Gastroesophageal sphincter (tissue), 4 donors: ENCODE data around the gene IRAK4. TPM values are rescaled to one million over a fixed set of nuclear protein-coding genes. Genes with fewer than 3 reads are reported as not detected.
A peak's percentile ranks its signal among the peaks of the same experiment; 100 is the strongest.

Experiments used
- ATAC-seq: fragments of 150-250 bp; one replicate; pipeline ENCODE4 v1.9.1; 2016; ENCODE audit warnings: mild to moderate bottlenecking, moderate library complexity
- H3K27ac ChIP-seq, 4 donors: fragments of 200-600 bp; sonication (generic) in 3 of 4; 1 replicate in 3 of 4; 2 replicates in 1 of 4; pipeline ENCODE4 v1.5.1; 2016 to 2019
- H3K27me3 ChIP-seq: fragments of 200-600 bp; sonication (generic); one replicate; pipeline ENCODE4 v1.5.1; 2019
- H3K36me3 ChIP-seq, 2 donors: fragments of 200-600 bp; sonication (generic); one replicate each; pipeline ENCODE4 v1.5.1; 2019; ENCODE audit warnings: control low read depth in 1 of 2
- H3K4me1 ChIP-seq, 3 donors: fragments of 200-600 bp; sonication (generic); 1 replicate in 2 of 3; 2 replicates in 1 of 3; pipeline ENCODE4 v1.5.1; 2016 to 2019; ENCODE audit warnings: control low read depth in 2 of 3
- H3K4me3 ChIP-seq, 2 donors: fragments of 200-600 bp; sonication (generic); one replicate each; pipeline ENCODE4 v1.5.1; 2019; ENCODE audit warnings: mild to moderate bottlenecking in 1 of 2, moderate library complexity in 1 of 2
- H3K9me3 ChIP-seq, 3 donors: fragments of 200-600 bp; sonication (generic); one replicate each; pipeline ENCODE4 v1.5.1; 2017 to 2019; ENCODE audit warnings: control low read depth in 2 of 3
- EP300 ChIP-seq: sonication (generic); formaldehyde crosslinking; IDR thresholded peaks from one replicate; pipeline ENCODE4 v1.6.1; 2017; ENCODE audit warnings: antibody characterized with exemption, mild to moderate bottlenecking
- POLR2A ChIP-seq, 2 donors: fragments of 450-650 bp; IDR thresholded peaks; one replicate each; pipeline ENCODE4 v1.6.1; 2017; ENCODE audit warnings: antibody characterized with exemption in 2 of 2, mild to moderate bottlenecking in 2 of 2, moderate library complexity in 1 of 2
- POLR2AphosphoS5 ChIP-seq: sonication (generic); formaldehyde crosslinking; IDR thresholded peaks from one replicate; pipeline ENCODE4 v1.6.1; 2017; ENCODE audit warnings: antibody characterized with exemption
- WGBS, 2 donors: methylation state at CpG; one replicate each; pipeline ENCODE4 v1.1.5; 2018; ENCODE audit warnings: low coverage in 1 of 2; 5-methylcytosine and 5-hydroxymethylcytosine counted together
- total RNA-seq, 4 donors: library from RNA; depleted of rRNA; stranded (reverse); fragments of >200 nt; gene quantifications; one replicate each; pipeline ENCODE4 v1.1.0, GENCODE V29; 2016
- TF ChIP-seq, protein P1 (sequence below), 4 experiments: fragments of 200-600 bp in 2 of 4; fragments of 450-650 bp in 2 of 4; sonication (generic) in 1 of 4; IDR thresholded peaks; one replicate each; pipeline ENCODE4 v1.5.1; 2017 to 2019; ENCODE audit warnings: antibody characterized with exemption in 4 of 4, mild to moderate bottlenecking in 2 of 4, moderate library complexity in 2 of 4

The IRAK4 gene
- total RNA-seq = 10 to 100 TPM; 15.3 to 36.6 (median 20.0) TPM

GRCh38 chr12:43758728-43759563 lies at the start of gene IRAK4, which contains the start of gene PUS7L:
Gene IRAK4, plus strand, starts transcription at chr12:43758951. Its CDS starts 9,161 bp downstream, at chr12:43768112.
Gene PUS7L, minus strand, starts transcription at chr12:43758790. Its CDS starts 3,545 bp downstream, at chr12:43755245.
- H3K9me3 ChIP-seq = no peaks in the 10 kb centered on the region
- no peaks in the 10 kb centered on the region for H3K27me3 ChIP-seq
- TF ChIP-seq, protein P1, sequence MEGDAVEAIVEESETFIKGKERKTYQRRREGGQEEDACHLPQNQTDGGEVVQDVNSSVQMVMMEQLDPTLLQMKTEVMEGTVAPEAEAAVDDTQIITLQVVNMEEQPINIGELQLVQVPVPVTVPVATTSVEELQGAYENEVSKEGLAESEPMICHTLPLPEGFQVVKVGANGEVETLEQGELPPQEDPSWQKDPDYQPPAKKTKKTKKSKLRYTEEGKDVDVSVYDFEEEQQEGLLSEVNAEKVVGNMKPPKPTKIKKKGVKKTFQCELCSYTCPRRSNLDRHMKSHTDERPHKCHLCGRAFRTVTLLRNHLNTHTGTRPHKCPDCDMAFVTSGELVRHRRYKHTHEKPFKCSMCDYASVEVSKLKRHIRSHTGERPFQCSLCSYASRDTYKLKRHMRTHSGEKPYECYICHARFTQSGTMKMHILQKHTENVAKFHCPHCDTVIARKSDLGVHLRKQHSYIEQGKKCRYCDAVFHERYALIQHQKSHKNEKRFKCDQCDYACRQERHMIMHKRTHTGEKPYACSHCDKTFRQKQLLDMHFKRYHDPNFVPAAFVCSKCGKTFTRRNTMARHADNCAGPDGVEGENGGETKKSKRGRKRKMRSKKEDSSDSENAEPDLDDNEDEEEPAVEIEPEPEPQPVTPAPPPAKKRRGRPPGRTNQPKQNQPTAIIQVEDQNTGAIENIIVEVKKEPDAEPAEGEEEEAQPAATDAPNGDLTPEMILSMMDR (IDR thresholded peaks at IDR 0.05) = peak in 3 of 4 experiments; percentile 48 to 55 (median 54)
- TF ChIP-seq EP300 (no peak), POLR2AphosphoS5 (peak; percentile 74), POLR2A (IDR thresholded peaks at IDR 0.05) (peak; percentile 55 to 57)
- 0 to 1% methylated on average over 6 to 12 of the region's 54 CpGs for WGBS, 2 donors
- H3K4me1 ChIP-seq = peaks cover 6 to 35% (median 18%) of the 10 kb centered on the region in 3 donors
- H3K4me3 ChIP-seq = peak within 1 kb of the TSS; percentile 54 to 67
- peak; percentile 99 for ATAC-seq
- peak within 1 kb of the TSS; percentile 62 to 89 (median 88) for H3K27ac ChIP-seq
- peaks cover 0 to 11% of the 10 kb centered on the region in 2 donors for H3K36me3 ChIP-seq

GRCh38 chr12:43711348-43711747 lies 47.4 kb upstream of the IRAK4 start:
- Histone ChIP-seq H3K27me3 (no peaks in the 10 kb centered on the region), H3K9me3 (no peaks in the 10 kb centered on the region), H3K4me1 (no peaks in the 10 kb centered on the region), H3K4me3 (no peak overlapping the region), H3K27ac (no peak overlapping the region), H3K36me3 (no peaks in the 10 kb centered on the region)
- TF ChIP-seq, protein P1 (IDR thresholded peaks at IDR 0.05) = no peak
- TF ChIP-seq POLR2AphosphoS5 = no peak
- no peak for TF ChIP-seq EP300
- TF ChIP-seq POLR2A (IDR thresholded peaks at IDR 0.05) = no peak
- ATAC-seq = no peak
- WGBS, 2 donors = 26 to 53% methylated on average over 2 of the region's 2 CpGs

- no peak overlapping the region for H3K27ac ChIP-seq
- no peaks in the 10 kb centered on the region for H3K4me1 ChIP-seq
- no peaks in the 10 kb centered on the region for H3K36me3 ChIP-seq
- no peaks in the 10 kb centered on the region for H3K9me3 ChIP-seq
- ATAC-seq = no peak
- no peak overlapping the region for H3K4me3 ChIP-seq
- H3K27me3 ChIP-seq = no peaks in the 10 kb centered on the region
- TF ChIP-seq POLR2AphosphoS5 (no peak), POLR2A (IDR thresholded peaks at IDR 0.05) (no peak), EP300 (no peak)
- TF ChIP-seq, protein P1 (IDR thresholded peaks at IDR 0.05) = no peak
These were observed 36.1 kb upstream of the IRAK4 start for GRCh38 chr12:43722621-43723020.

DNA sequence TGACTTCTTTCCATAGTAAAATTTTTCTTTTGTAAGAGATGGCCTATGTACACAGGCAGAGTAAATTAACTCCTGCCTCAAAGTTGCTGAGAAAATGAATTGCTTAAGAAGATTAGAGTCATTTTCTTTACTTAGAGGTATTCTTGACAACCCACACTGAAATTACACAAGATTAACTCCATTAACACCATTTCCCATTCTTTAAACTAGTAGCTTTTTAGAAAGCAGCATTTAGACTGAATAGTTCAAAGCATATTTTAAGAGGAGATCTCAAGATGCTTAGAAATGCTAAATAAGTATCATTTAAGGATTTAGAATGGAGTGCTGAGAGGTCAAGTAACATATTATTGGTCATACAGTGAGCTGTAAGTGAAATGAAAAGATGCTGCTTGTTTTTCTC lies 35.6 kb upstream of the IRAK4 start:
- Histone ChIP-seq H3K27ac (no peak overlapping the region), H3K4me1 (no peaks in the 10 kb centered on the region), H3K27me3 (no peaks in the 10 kb centered on the region), H3K4me3 (no peak overlapping the region), H3K9me3 (no peaks in the 10 kb centered on the region), H3K36me3 (no peaks in the 10 kb centered on the region)
- TF ChIP-seq EP300 (no peak), POLR2AphosphoS5 (no peak), POLR2A (IDR thresholded peaks at IDR 0.05) (no peak)
- TF ChIP-seq, protein P1 (IDR thresholded peaks at IDR 0.05) = no peak
- ATAC-seq = no peak

GRCh38 chr12:43728117-43728516 lies 30.6 kb upstream of the IRAK4 start:
- Histone ChIP-seq H3K27me3 (no peaks in the 10 kb centered on the region), H3K4me3 (no peak overlapping the region), H3K36me3 (peaks cover 0 to 23% of the 10 kb centered on the region in 2 donors), H3K9me3 (no peaks in the 10 kb centered on the region), H3K4me1 (no peaks in the 10 kb centered on the region), H3K27ac (no peak overlapping the region)
- TF ChIP-seq POLR2A (IDR thresholded peaks at IDR 0.05) = no peak
- TF ChIP-seq, protein P1 (IDR thresholded peaks at IDR 0.05) = no peak
- no peak for TF ChIP-seq POLR2AphosphoS5
- no peak for TF ChIP-seq EP300
- WGBS, 2 donors = 26 to 32% methylated on average over 2 of the region's 2 CpGs
- no peak for ATAC-seq
